H1 (cell line): ENCODE data around the gene FMNL2. TPM values are rescaled to one million over a fixed set of nuclear protein-coding genes. Genes with fewer than 3 reads are reported as not detected.

Experiments used
- CTCF ChIA-PET: fragments of 300-600 bp; sonication (Branson Sonifier 250); formaldehyde crosslinking; loops from one replicate; lab custom pipeline; 2021; ENCODE audit not compliant: partially characterized antibody; lab: Charles Lee
- POLR2A ChIA-PET: fragments of 300-600 bp; sonication (Branson Sonifier 250); formaldehyde crosslinking; loops from one replicate; lab custom pipeline; 2021; ENCODE audit warnings: inconsistent platforms; ENCODE audit not compliant: partially characterized antibody; lab: Charles Lee
- DNase-seq, 2 experiments: peaks; one replicate each; pipeline versions ENCODE4 v3.0.0 to v3.0.0-alpha.2; 2010 to 2022; ENCODE audit warnings: low spot score in 2 of 2, low read depth in 1 of 2, mixed read lengths in 1 of 2
- FAIRE-seq: peaks from 2 replicates; lab custom pipeline; 2011; peaks lifted over from hg19 to GRCh38; lab: Jason Lieb, UNC
- H2AFZ ChIP-seq: 2 replicates; pipeline ENCODE4 v1.8.1; 2012; ENCODE audit warnings: low read length, inconsistent platforms
- H2AK5ac ChIP-seq: 2 replicates; pipeline ENCODE4 v1.6.1; 2013; ENCODE audit warnings: low read depth, low read length
- H2BK120ac ChIP-seq: replicated peaks from 2 replicates; pipeline ENCODE3; 2013; ENCODE audit warnings: low read depth, low read length, inconsistent platforms
- H2BK12ac ChIP-seq: 2 replicates; pipeline ENCODE4 v1.6.1; 2013; ENCODE audit warnings: low read depth, low read length
- H2BK15ac ChIP-seq: 2 replicates; pipeline ENCODE4 v1.6.1; 2013; ENCODE audit warnings: low read length
- H2BK20ac ChIP-seq: 2 replicates; pipeline ENCODE4 v1.6.1; 2013; ENCODE audit warnings: low read length
- H2BK5ac ChIP-seq: 2 replicates; pipeline ENCODE4 v1.6.1; 2013; ENCODE audit warnings: low read depth, low read length
- H3K14ac ChIP-seq: 2 replicates; pipeline ENCODE4 v1.6.1; 2013; ENCODE audit warnings: inconsistent platforms; ENCODE audit not compliant: insufficient read length
- H3K18ac ChIP-seq: 2 replicates; pipeline ENCODE4 v1.6.1; 2013; ENCODE audit warnings: low read length; ENCODE audit errors: extremely low read depth
- H3K23ac ChIP-seq: 2 replicates; pipeline ENCODE4 v1.6.1; 2013; ENCODE audit warnings: inconsistent platforms; ENCODE audit not compliant: insufficient read length
- H3K23me2 ChIP-seq: 2 replicates; pipeline ENCODE4 v1.6.1; 2013; ENCODE audit warnings: low read depth, low read length
- H3K27ac ChIP-seq: 2 replicates; pipeline ENCODE4 v1.6.1; 2011; ENCODE audit warnings: low read depth, low read length, inconsistent platforms
- H3K27me3 ChIP-seq, 4 experiments: replicated peaks in 1 of 4; 1 replicate in 1 of 4; 2 replicates in 3 of 4; pipeline versions ENCODE4 v1.6.1 to v1.8.1; 2011 to 2013; ENCODE audit warnings: low read length in 3 of 4, mild to moderate bottlenecking in 3 of 4, inconsistent platforms in 2 of 4, mixed read lengths in 2 of 4, moderate library complexity in 1 of 4; ENCODE audit not compliant: control insufficient read depth in 3 of 4, insufficient read depth in 3 of 4; ENCODE audit errors: extremely low read depth in 1 of 4
- H3K36me3 ChIP-seq, 4 experiments: 2 replicates each; pipeline versions ENCODE4 v1.6.1 to v1.8.1; 2011 to 2013; ENCODE audit warnings: mild to moderate bottlenecking in 4 of 4, low read length in 3 of 4, moderate library complexity in 2 of 4, control low read depth in 1 of 4, inconsistent platforms in 1 of 4; ENCODE audit not compliant: insufficient read depth in 4 of 4, control insufficient read depth in 2 of 4
- H3K4ac ChIP-seq: replicated peaks from 2 replicates; pipeline ENCODE3; 2013; ENCODE audit warnings: low read length, low read depth, mixed read lengths, inconsistent platforms; ENCODE audit not compliant: insufficient read length
- H3K4me1 ChIP-seq, 4 experiments: replicated peaks in 1 of 4; 1 replicate in 1 of 4; 2 replicates in 3 of 4; pipeline versions ENCODE4 v1.6.1 to v1.8.1; 2011 to 2013; ENCODE audit warnings: low read length in 3 of 4, inconsistent platforms in 2 of 4, mixed read lengths in 1 of 4; ENCODE audit not compliant: insufficient read depth in 4 of 4, control insufficient read depth in 3 of 4
- H3K4me2 ChIP-seq, 2 experiments: 2 replicates each; pipeline versions ENCODE4 v1.6.1 to v1.8.1; 2011 to 2013; ENCODE audit warnings: low read depth in 2 of 2, low read length in 2 of 2, control low read depth in 1 of 2, inconsistent platforms in 1 of 2, mild to moderate bottlenecking in 1 of 2; ENCODE audit not compliant: insufficient read depth in 1 of 2
- H3K4me3 ChIP-seq, 4 experiments: fragments of 200-600, 300-600 bp in 1 of 4; sonication (generic), shearing (Covaris generic), sonication (Bioruptor Twin) in 1 of 4; 2 replicates each; pipeline versions ENCODE4 v1.5.1 to v1.8.1; 2011 to 2016; ENCODE audit warnings: low read length in 4 of 4, low read depth in 3 of 4, control low read depth in 2 of 4, inconsistent platforms in 2 of 4, mild to moderate bottlenecking in 2 of 4, mixed read lengths in 1 of 4, moderate library complexity in 1 of 4; ENCODE audit not compliant: insufficient read depth in 2 of 4; ENCODE audit errors: extremely low read depth in 1 of 4
- H3K56ac ChIP-seq: replicated peaks from 2 replicates; pipeline ENCODE3; 2013; ENCODE audit warnings: low read depth, mild to moderate bottlenecking, mixed read lengths, low read length, inconsistent platforms; ENCODE audit not compliant: insufficient read length
- H3K79me1 ChIP-seq: 2 replicates; pipeline ENCODE4 v1.6.1; 2013; ENCODE audit warnings: low read depth, low read length, control low read depth
- H3K79me2 ChIP-seq, 2 experiments: 2 replicates each; pipeline versions ENCODE4 v1.6.1 to v1.8.1; 2012 to 2013; ENCODE audit warnings: low read length in 2 of 2, mild to moderate bottlenecking in 2 of 2, inconsistent platforms in 1 of 2; ENCODE audit not compliant: insufficient read depth in 2 of 2, control insufficient read depth in 1 of 2
- H3K9ac ChIP-seq, 4 experiments: replicated peaks in 1 of 4; 1 replicate in 1 of 4; 2 replicates in 3 of 4; pipeline versions ENCODE4 v1.6.1 to v1.8.1; 2011 to 2013; ENCODE audit warnings: low read depth in 3 of 4, low read length in 3 of 4, control low read depth in 2 of 4, mild to moderate bottlenecking in 2 of 4, moderate library complexity in 2 of 4, inconsistent platforms in 1 of 4; ENCODE audit errors: extremely low read depth in 1 of 4
- H3K9me3 ChIP-seq, 2 experiments: 2 replicates each; pipeline versions ENCODE4 v1.6.1 to v1.8.1; 2012 to 2013; ENCODE audit warnings: mild to moderate bottlenecking in 2 of 2, moderate library complexity in 2 of 2, control low read depth in 1 of 2, inconsistent platforms in 1 of 2, low read depth in 1 of 2, low read length in 1 of 2, mixed read lengths in 1 of 2; ENCODE audit not compliant: insufficient read depth in 2 of 2
- H4K20me1 ChIP-seq, 2 experiments: replicated peaks in 1 of 2; 2 replicates each; pipeline versions ENCODE3 to v1.8.1; 2011 to 2013; ENCODE audit warnings: inconsistent platforms in 2 of 2, low read length in 2 of 2, mild to moderate bottlenecking in 1 of 2; ENCODE audit not compliant: insufficient read depth in 2 of 2, control insufficient read depth in 1 of 2
- H4K5ac ChIP-seq: 2 replicates; pipeline ENCODE4 v1.6.1; 2013; ENCODE audit warnings: low read length, low read depth, mixed read lengths, inconsistent platforms; ENCODE audit not compliant: insufficient read length
- H4K8ac ChIP-seq: 2 replicates; pipeline ENCODE4 v1.8.0; 2013; ENCODE audit warnings: mild to moderate bottlenecking, moderate library complexity, low read length, inconsistent platforms; ENCODE audit not compliant: insufficient read depth; ENCODE audit errors: extremely low read depth
- H4K91ac ChIP-seq: replicated peaks from 2 replicates; pipeline ENCODE3; 2013; ENCODE audit warnings: low read length, mixed read lengths, inconsistent platforms; ENCODE audit not compliant: insufficient read length
- ASH2L ChIP-seq: fragments of 200-600, 300-600 bp; sonication (generic); IDR thresholded peaks from one replicate; pipeline ENCODE4 v1.7.1; 2017; ENCODE audit warnings: low read length
- CEBPB ChIP-seq: IDR thresholded peaks from 2 replicates; pipeline ENCODE4 v1.6.1; 2012; ENCODE audit warnings: low read depth, low read length
- CHD1 ChIP-seq: IDR thresholded peaks from 2 replicates; pipeline ENCODE4 v1.6.1; 2012; ENCODE audit warnings: low read depth, low read length, improper control_type of control experiment
- GABPA ChIP-seq: IDR thresholded peaks from 2 replicates; pipeline ENCODE4 v1.6.1; 2011; ENCODE audit warnings: mild to moderate bottlenecking, low read length, moderate library complexity, borderline replicate concordance; ENCODE audit not compliant: insufficient read depth
- KDM1A ChIP-seq: fragments of 200-600, 300-600 bp; sonication (generic); IDR thresholded peaks from 2 replicates; pipeline ENCODE4 v1.7.1; 2016; ENCODE audit warnings: mild to moderate bottlenecking, low read length, borderline replicate concordance
- KDM5A ChIP-seq: fragments of 200-600 bp; IDR thresholded peaks from 2 replicates; pipeline ENCODE4 v1.7.1; 2012; ENCODE audit warnings: mild to moderate bottlenecking, low read length, inconsistent platforms, mixed read lengths
- NANOG ChIP-seq: IDR thresholded peaks from 2 replicates; pipeline ENCODE4 v1.6.1; 2011; ENCODE audit warnings: low read length, low read depth, mild to moderate bottlenecking, inconsistent platforms; ENCODE audit not compliant: insufficient read depth, poor library complexity, severe bottlenecking
- PHF8 ChIP-seq: fragments of 200-600 bp; sonication (generic); conservative IDR thresholded peaks from 2 replicates; pipeline ENCODE4 v1.7.1; 2012; ENCODE audit warnings: low read depth, mild to moderate bottlenecking, inconsistent platforms, low read length, moderate library complexity
- RBBP5 ChIP-seq: IDR thresholded peaks from 2 replicates; pipeline ENCODE4 v1.7.1; 2012; ENCODE audit warnings: low read depth, mild to moderate bottlenecking, inconsistent platforms, low read length, moderate library complexity, borderline replicate concordance
- SIN3A ChIP-seq, 2 experiments: IDR thresholded peaks in 1 of 2; conservative IDR thresholded peaks in 1 of 2; 2 replicates each; pipeline ENCODE4 v1.6.1; 2011 to 2012; ENCODE audit warnings: low read length in 2 of 2, improper control_type of control experiment in 1 of 2, low read depth in 1 of 2, mild to moderate bottlenecking in 1 of 2
- SUZ12 ChIP-seq: fragments of 200-600 bp; sonication (generic); IDR thresholded peaks from 2 replicates; pipeline ENCODE4 v1.6.1; 2012; ENCODE audit warnings: mild to moderate bottlenecking, inconsistent platforms, low read length, moderate library complexity, mixed read lengths
- TCF12 ChIP-seq: IDR thresholded peaks from 2 replicates; pipeline ENCODE4 v1.6.1; 2011; ENCODE audit warnings: low read depth, mild to moderate bottlenecking, low read length
- TEAD4 ChIP-seq: IDR thresholded peaks from 2 replicates; pipeline ENCODE4 v1.6.1; 2012; ENCODE audit warnings: low read depth, low read length, inconsistent platforms, mixed read lengths
- polyA plus RNA-seq, 7 experiments: library from polyadenylated mRNA; depleted of rRNA in 3 of 7; stranded (reverse) in 5 of 7; unstranded in 2 of 7; fragments of >200 nt in 5 of 7; fragments of 200-250 nt in 2 of 7; gene quantifications; 1 replicate in 5 of 7; 2 replicates in 1 of 7; 4 replicates in 1 of 7; pipeline versions ENCODE4 v1.2.1 to v1.2.3, GENCODE V29; 2011 to 2013; ENCODE audit warnings: missing spikeins in 2 of 7, mixed read lengths in 2 of 7
- total RNA-seq: library from RNA; stranded (reverse); fragmentation: NEBNext Ultra II Directional; extraction: Animal tissue kit (Norgen Biotek cat#: 25700); gene quantifications from 2 replicates; pipeline ENCODE4 v1.2.1, GENCODE V29; 2021
- TF ChIP-seq, protein P1 (sequence below): IDR thresholded peaks from 2 replicates; pipeline ENCODE4 v1.6.1; 2012; ENCODE audit warnings: inconsistent platforms
- TF ChIP-seq, protein P2 (sequence below): IDR thresholded peaks from 2 replicates; pipeline ENCODE4 v1.6.1; 2012; ENCODE audit warnings: inconsistent platforms

The FMNL2 gene
- total and polyA plus RNA-seq, 2 of the 8 experiments (the other 6 are each of a cell fraction or from before 2014, with no cell fraction given) = 15.5 to 45.1 TPM

DNA sequence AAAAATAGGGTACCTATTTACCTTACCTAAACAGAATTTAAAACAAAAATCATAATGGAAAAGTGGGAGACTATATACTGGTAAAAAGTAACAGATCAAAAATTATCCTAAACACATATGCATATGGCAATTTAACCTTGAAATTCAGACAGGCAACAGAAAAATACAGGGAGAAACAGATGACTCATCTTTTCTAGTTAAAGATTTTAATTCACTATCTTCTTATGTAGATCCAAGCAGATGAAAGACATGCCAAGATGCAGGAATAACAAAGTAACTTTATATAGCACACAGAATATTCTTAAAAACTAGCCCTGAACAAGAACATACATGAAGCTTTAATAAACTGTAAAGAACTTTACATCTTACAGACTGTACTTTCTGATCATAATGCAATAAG, 351.3 kb downstream of the FMNL2 start:
- H4K20me1 ChIP-seq = peaks cover 0 to 2% of the 10 kb centered on the region in 2 experiments
- CTCF ChIA-PET = no interaction called here
- TF ChIP-seq CEBPB (no peak), TCF12 (no peak), SIN3A (conservative IDR thresholded peaks at IDR 0.05 in 1 of 2, IDR thresholded peaks at IDR 0.05 in 1 of 2; ENCODE audit: low read depth in 1 of 2, low read length in 2 of 2) (no peak), SUZ12 (no peak), KDM5A (no peak), KDM1A (no peak), ASH2L (no peak), GABPA (no peak), NANOG (no peak), PHF8 (no peak), RBBP5 (no peak), TEAD4 (no peak), CHD1 (no peak)
- TF ChIP-seq, protein P1, sequence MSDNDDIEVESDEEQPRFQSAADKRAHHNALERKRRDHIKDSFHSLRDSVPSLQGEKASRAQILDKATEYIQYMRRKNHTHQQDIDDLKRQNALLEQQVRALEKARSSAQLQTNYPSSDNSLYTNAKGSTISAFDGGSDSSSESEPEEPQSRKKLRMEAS = no peak
- TF ChIP-seq, protein P2, sequence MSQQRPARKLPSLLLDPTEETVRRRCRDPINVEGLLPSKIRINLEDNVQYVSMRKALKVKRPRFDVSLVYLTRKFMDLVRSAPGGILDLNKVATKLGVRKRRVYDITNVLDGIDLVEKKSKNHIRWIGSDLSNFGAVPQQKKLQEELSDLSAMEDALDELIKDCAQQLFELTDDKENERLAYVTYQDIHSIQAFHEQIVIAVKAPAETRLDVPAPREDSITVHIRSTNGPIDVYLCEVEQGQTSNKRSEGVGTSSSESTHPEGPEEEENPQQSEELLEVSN = no peak

More for the DNA sequence above, 351.3 kb downstream of the FMNL2 start:
- Histone ChIP-seq H3K79me1 (no peaks in the 10 kb centered on the region), H2BK20ac (no peak overlapping the region), H3K36me3 (peaks cover 0 to 42% (median 6%) of the 10 kb centered on the region in 4 experiments; a peak in 4 of 8 replicates), H3K79me2 (peaks cover 0 to 66% of the 10 kb centered on the region in 2 experiments; a peak in 2 of 4 replicates), H2BK120ac (no peak overlapping the region), H3K27me3 (no peaks in the 10 kb centered on the region), H3K56ac (no peak overlapping the region), H3K9ac (no peak overlapping the region), H3K18ac (no peak overlapping the region), H3K4me2 (no peak overlapping the region), H3K4me1 (no peaks in the 10 kb centered on the region), H2AK5ac (no peak overlapping the region), H3K23me2 (no peaks in the 10 kb centered on the region), H4K8ac (no peak overlapping the region), H2BK15ac (no peak overlapping the region), H3K23ac (no peak overlapping the region), H3K9me3 (0 out of 4 replicates have a peak, but pooled peaks cover 2 to 3% of the 10 kb centered on the region in 2 experiments), H3K27ac (no peak overlapping the region), H4K91ac (no peak overlapping the region), H3K4me3 (no peak overlapping the region), H3K14ac (no peak overlapping the region), H2BK12ac (no peak overlapping the region), H4K5ac (no peak overlapping the region), H2BK5ac (no peak overlapping the region), H2AFZ (no peak overlapping the region), H3K4ac (no peak overlapping the region)
- FAIRE-seq (no peak), DNase-seq (no peak)
- POLR2A ChIA-PET = no interaction called here
